ENCODE data around the gene DAP3.
"Not testable (repeated sequence)": the region's sequence is repeated elsewhere in the genome, so short reads cannot be mapped to it uniquely, and the experiment has no call there.

Gene DAP3

DNA sequence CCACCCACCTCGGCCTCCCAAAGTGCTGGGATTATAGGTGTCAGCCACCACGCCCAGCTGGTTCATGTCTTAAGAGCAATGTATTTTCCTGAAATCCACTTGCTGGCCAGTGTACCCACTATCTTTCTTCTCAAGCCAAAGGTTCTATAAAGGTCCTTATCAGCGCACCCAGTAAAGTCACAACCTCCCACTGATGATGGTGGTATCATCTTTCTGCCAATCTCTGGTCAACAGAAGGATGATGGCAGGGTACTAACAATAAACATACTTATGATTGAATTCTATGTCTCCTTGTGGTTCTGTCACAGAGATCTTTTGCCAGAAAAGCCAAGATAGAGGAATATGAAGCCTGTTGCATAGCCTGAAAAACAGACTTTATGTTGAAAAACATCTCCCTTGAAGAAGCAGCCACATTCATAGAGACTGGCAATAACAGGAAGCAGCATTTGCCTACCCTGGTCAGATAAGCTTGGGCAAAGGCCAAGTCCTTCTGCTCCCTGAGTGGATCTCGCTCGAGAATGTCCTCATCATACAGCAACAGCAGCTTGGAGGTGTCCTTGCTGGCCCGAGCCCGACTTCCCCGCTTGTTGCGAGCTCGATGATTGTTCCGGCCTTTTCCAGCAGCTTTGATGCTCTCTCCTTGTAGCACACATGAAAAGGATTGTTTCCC lies 73.0 kb downstream of the DAP3 start:
- ChIA-PET CTCF (no interaction called here), POLR2A (no interaction called here)
- TF ChIP-seq LEF1 (IDR thresholded peaks at IDR 0.05; ENCODE audit: borderline replicate concordance) (no peak), ARNT (IDR thresholded peaks at IDR 0.05) (no peak), FOXK2 (IDR thresholded peaks at IDR 0.05) (no peak), BHLHE40 (IDR thresholded peaks at IDR 0.05; ENCODE audit: borderline replicate concordance) (no peak), L3MBTL2 (conservative IDR thresholded peaks at IDR 0.05) (no peak), SUZ12 (IDR thresholded peaks at IDR 0.05) (no peak), TARDBP (IDR thresholded peaks at IDR 0.05) (no peak), SP1 (IDR thresholded peaks at IDR 0.05) (no peak), ZNF384 (IDR thresholded peaks at IDR 0.05) (no peak), CTBP1 (IDR thresholded peaks at IDR 0.05; ENCODE audit: borderline replicate concordance) (no peak), NFRKB (IDR thresholded peaks at IDR 0.05) (no peak), ELF4 (IDR thresholded peaks at IDR 0.05) (no peak), FOXM1 (IDR thresholded peaks at IDR 0.05; ENCODE audit: borderline replicate concordance) (no peak), FOXA1 (IDR thresholded peaks at IDR 0.05) (no peak), HDGF (IDR thresholded peaks at IDR 0.05; ENCODE audit: borderline replicate concordance) (no peak)
- TF ChIP-seq, protein P1, sequence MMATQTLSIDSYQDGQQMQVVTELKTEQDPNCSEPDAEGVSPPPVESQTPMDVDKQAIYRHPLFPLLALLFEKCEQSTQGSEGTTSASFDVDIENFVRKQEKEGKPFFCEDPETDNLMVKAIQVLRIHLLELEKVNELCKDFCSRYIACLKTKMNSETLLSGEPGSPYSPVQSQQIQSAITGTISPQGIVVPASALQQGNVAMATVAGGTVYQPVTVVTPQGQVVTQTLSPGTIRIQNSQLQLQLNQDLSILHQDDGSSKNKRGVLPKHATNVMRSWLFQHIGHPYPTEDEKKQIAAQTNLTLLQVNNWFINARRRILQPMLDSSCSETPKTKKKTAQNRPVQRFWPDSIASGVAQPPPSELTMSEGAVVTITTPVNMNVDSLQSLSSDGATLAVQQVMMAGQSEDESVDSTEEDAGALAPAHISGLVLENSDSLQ (IDR thresholded peaks at IDR 0.05), result no peak
- no peak for DNase-seq (ENCODE audit: extremely low spot score)

DNA sequence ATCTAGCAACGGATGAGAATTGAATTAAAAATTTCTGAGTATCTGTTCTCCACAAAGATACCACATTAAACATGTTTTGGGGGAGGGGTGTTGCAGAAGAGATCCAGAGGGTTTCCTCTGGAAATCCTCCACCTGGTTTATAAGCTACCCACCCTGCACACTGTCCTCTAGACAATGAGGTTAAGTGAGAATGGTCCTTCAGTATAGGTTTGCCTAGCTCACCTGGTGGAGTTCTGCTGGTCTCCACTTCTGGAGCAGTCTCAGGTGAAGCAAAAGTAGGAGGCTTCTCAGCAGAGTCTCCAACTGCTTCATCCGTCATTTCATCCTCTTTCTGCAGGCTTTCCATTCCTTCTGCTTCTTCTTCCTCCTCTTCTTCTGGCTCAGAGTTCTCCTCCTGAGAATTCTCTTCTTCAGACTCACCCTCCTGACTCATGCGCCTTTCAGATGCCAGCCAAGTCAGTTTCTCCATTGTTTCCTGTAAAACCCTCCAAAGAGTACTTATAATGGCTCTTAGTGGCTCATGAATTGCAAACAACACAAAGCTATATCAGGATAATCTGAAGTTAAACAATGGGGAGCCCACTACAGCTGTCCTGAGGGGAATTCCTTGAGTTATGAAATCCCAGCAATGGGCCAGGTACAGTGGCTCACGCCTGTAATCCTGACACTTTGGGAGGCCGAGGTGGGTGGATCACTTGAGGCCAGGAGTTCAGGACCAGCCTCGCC lies 74.4 kb downstream of the DAP3 start:
- DNase-seq (ENCODE audit: extremely low spot score); POLR2A ChIA-PET; CTCF ChIA-PET: not testable (repeated sequence)

DNA sequence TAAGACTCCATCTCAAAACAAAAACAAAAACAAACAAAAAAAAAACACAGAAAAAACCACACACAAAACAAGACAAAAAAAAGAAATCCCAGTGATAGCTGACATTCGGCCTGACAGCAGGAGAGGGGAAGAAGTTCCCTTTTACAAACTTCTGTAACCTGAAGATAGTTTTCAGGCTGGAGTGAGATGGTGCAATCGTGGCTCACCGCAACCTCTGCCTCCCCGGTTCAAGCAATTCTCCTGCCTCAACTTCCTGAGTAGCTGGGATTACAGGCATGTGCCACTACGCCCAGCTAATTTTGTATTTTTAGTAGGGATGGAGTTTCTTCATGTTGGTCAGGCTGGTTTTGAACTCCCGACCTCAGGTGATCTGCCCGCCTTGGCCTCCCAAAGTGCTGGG lies 75.1 kb downstream of the DAP3 start:
- POLR2A ChIA-PET; CTCF ChIA-PET; DNase-seq (ENCODE audit: extremely low spot score): not testable (repeated sequence)

DNA sequence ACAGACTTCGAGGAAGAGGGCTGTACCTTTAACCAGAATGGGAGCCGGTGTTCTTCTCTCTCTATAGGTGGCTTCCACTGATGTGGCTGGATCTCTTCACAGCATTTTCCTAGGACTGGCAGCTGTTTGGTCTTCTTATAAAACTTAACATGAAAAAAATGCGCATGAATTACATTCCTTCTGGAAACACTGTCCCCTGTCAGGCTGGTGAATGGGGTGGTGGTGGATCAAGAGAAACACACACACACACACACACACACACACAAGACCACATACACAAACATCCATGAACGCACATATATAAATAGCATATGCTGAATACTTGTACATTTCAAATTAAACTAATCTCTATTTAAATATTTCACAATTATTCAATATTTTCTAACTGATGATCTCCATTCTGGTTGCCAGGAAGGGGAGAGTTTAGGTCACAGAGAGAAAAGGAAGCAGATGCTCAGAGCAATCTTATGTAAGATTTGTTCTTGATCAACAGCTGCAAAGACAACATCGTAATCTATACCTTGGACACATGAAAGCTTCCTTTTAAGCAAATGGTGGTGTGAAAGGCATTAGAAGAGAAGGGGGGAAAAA lies 78.6 kb downstream of the DAP3 start:
- CTCF ChIA-PET; POLR2A ChIA-PET; DNase-seq (ENCODE audit: extremely low spot score): not testable (repeated sequence)

DNA sequence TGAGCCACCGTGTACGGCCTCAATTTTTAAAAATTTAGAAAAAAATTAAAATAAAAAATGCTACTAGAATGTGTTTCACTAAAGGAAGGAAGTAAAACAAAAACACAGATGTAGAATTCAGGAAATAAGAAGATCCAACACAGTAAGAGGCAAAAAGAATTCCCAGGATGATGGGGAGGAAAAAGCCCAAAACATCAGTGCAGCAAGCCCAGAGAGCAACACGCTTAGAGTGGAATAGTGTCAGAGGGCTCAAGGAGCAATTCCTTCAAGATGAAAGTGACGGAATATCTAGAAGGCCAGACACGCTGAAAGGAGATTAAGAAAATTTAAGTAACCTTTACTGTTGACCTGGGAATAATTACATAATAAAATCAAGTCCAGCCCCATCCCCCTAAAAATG lies 80.4 kb downstream of the DAP3 start:
- TF ChIP-seq FOXK2 (IDR thresholded peaks at IDR 0.05), result no peak
- no peak for DNase-seq (ENCODE audit: extremely low spot score)
- POLR2A ChIA-PET, result no interaction called here
- CTCF ChIA-PET, result no interaction called here

DNA sequence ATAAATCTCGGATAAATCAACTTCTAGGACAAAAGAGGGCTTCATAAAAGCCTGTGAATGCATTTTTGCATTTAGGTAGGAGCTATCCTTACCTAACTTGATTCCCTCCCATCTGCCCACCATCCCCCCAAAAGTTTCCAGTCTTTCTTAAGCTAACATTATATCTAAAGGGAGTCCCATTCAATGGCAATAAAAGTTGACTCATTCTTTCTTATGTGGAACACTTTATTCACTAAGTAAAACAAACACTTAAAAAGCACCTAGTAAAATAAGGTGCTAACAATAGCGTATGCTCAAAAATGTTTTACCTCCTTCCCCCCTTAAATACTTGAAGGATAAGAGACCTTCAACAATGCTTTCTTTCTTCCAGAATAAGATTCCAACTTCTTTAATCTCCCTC lies 84.3 kb downstream of the DAP3 start:
- no peak for TF ChIP-seq LEF1 (IDR thresholded peaks at IDR 0.05; ENCODE audit: borderline replicate concordance)
- TF ChIP-seq NFRKB (IDR thresholded peaks at IDR 0.05), result no peak
- no peak for TF ChIP-seq FOXK2 (IDR thresholded peaks at IDR 0.05)
- TF ChIP-seq ARNT (IDR thresholded peaks at IDR 0.05), result no peak
- TF ChIP-seq, protein P1 (IDR thresholded peaks at IDR 0.05), result no peak
- TF ChIP-seq ELF4 (IDR thresholded peaks at IDR 0.05), result no peak
- TF ChIP-seq FOXA1 (IDR thresholded peaks at IDR 0.05), result no peak
- TF ChIP-seq ZNF384 (IDR thresholded peaks at IDR 0.05), result no peak
- TF ChIP-seq FOXM1 (IDR thresholded peaks at IDR 0.05; ENCODE audit: borderline replicate concordance), result no peak
- no peak for TF ChIP-seq BHLHE40 (IDR thresholded peaks at IDR 0.05; ENCODE audit: borderline replicate concordance)
- TF ChIP-seq TARDBP (IDR thresholded peaks at IDR 0.05), result no peak
- no peak for TF ChIP-seq HDGF (IDR thresholded peaks at IDR 0.05; ENCODE audit: borderline replicate concordance)
- no peak for TF ChIP-seq CTBP1 (IDR thresholded peaks at IDR 0.05; ENCODE audit: borderline replicate concordance)
- TF ChIP-seq L3MBTL2 (conservative IDR thresholded peaks at IDR 0.05), result no peak
- TF ChIP-seq SP1 (IDR thresholded peaks at IDR 0.05), result no peak
- no peak for TF ChIP-seq SUZ12 (IDR thresholded peaks at IDR 0.05)
- CTCF ChIA-PET, result no interaction called here
- POLR2A ChIA-PET, result no interaction called here

DNA sequence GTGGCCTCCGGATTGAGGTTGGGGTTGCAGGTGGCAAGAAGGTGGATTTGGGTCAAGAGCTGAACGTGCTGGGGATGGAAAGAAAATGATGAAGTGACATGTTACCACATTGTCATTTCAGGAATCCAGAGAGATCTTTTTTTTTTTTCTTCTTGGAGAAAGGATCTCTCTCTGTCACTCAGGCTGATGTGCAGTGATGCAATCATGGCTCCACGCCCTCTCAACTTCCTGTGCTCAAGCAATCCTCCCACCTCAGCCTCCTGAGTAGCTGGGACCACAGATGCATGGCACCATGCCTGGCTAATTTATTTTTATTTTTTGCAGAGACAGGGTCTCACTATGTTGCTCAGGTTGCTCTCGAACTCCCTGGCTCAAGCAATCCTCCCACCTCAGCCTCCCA lies 87.5 kb downstream of the DAP3 start:
- POLR2A ChIA-PET, result interaction anchor here (0.6 kb wide), 1 partner anchor 30 kb away, joined by 3 read pairs; no protein-coding TSS in a partner anchor
- DNase-seq (ENCODE audit: extremely low spot score), result no peak
- CTCF ChIA-PET, result no interaction called here
- no peak for TF ChIP-seq ARNT (IDR thresholded peaks at IDR 0.05)
- no peak for TF ChIP-seq SUZ12 (IDR thresholded peaks at IDR 0.05)
- no peak for TF ChIP-seq LEF1 (IDR thresholded peaks at IDR 0.05; ENCODE audit: borderline replicate concordance)
- TF ChIP-seq ELF4 (IDR thresholded peaks at IDR 0.05), result no peak
- TF ChIP-seq FOXK2 (IDR thresholded peaks at IDR 0.05), result no peak
- TF ChIP-seq ZNF384 (IDR thresholded peaks at IDR 0.05), result no peak
- TF ChIP-seq, protein P1 (IDR thresholded peaks at IDR 0.05), result no peak
- TF ChIP-seq TARDBP (IDR thresholded peaks at IDR 0.05), result no peak
- no peak for TF ChIP-seq FOXA1 (IDR thresholded peaks at IDR 0.05)
- no peak for TF ChIP-seq CTBP1 (IDR thresholded peaks at IDR 0.05; ENCODE audit: borderline replicate concordance)

More for the DNA sequence above, 84.3 kb downstream of the DAP3 start:
- DNase-seq (ENCODE audit: extremely low spot score), result no peak
